Right cardiac atrium (tissue), 5 donors: ENCODE measurements around the gene PTPRS. TPM values are rescaled to one million over a fixed set of nuclear protein-coding genes. Genes with fewer than 3 reads are reported as not detected.
"Not testable (repeated sequence)": the region's sequence is repeated elsewhere in the genome, so short reads cannot be mapped to it uniquely, and the experiment has no call there.

Source experiments
- ATAC-seq, 2 donors: fragments of 200-7000 bp; cut with Tn5 transposase; one replicate each; pipeline versions ENCODE4 v1.8.0 to v1.9.1; 2020; ENCODE audit warnings: moderate library complexity in 2 of 2, mild to moderate bottlenecking in 1 of 2
- DNase-seq, 3 donors: peaks; one replicate each; pipeline ENCODE4 v3.0.0-alpha.2; 2020
- H3K27ac ChIP-seq: one replicate; pipeline ENCODE4 v1.5.1; 2013; ENCODE audit warnings: mild to moderate bottlenecking, low read length, control low read depth, moderate library complexity
- H3K27me3 ChIP-seq: one replicate; pipeline ENCODE4 v1.6.1; 2013; ENCODE audit not compliant: control insufficient read depth, insufficient read depth
- H3K4me1 ChIP-seq: one replicate; pipeline ENCODE4 v1.6.1; 2013; ENCODE audit warnings: low read length; ENCODE audit not compliant: control insufficient read depth, insufficient read depth
- H3K4me3 ChIP-seq: one replicate; pipeline ENCODE4 v1.5.1; 2013; ENCODE audit warnings: low read length, control low read depth
- H3K9me3 ChIP-seq: one replicate; pipeline ENCODE4 v1.6.1; 2013; ENCODE audit warnings: low read length; ENCODE audit not compliant: control insufficient read depth
- WGBS: extraction: QIAGEN DNeasy Blood & Tissue Kit; methylation state at CpG from one replicate; pipeline ENCODE4 v1.1.7; 2013; 5-methylcytosine and 5-hydroxymethylcytosine counted together
- intact Hi-C, 4 donors: fragments of 100-400 bp; cut with DNase I; formaldehyde crosslinking; loops; one replicate each; pipeline versions ENCODE4 v1.11.0 to v1.14.0; 2022 to 2023
- polyA plus RNA-seq: library from polyadenylated mRNA; stranded (reverse); fragments of 200-250 nt; gene quantifications from one replicate; pipeline ENCODE4 v1.2.3, GENCODE V29; 2013
- total RNA-seq, 4 donors: library from RNA; stranded (reverse); fragmentation: NEBNext Ultra II Directional; extraction: Animal tissue kit (Norgen Biotek cat#: 25700); gene quantifications; one replicate each; pipeline ENCODE4 v1.2.1, GENCODE V29; 2021
- donor health status: healthy with polysubstance abuse.
- donor health status: DM: no; HTN: yes; CAD: no.
- donor health status: DM: no; HTN: no; CAD: no.
- donor health status: DM: no; HTN: yes; CAD: no; lungs with severe emphysema.
- donor health status: DM: yes; HTN: yes; CAD: no.

PTPRS gene
- total and polyA plus RNA-seq, 5 donors = 31.9 to 153 (median 125) TPM

DNA sequence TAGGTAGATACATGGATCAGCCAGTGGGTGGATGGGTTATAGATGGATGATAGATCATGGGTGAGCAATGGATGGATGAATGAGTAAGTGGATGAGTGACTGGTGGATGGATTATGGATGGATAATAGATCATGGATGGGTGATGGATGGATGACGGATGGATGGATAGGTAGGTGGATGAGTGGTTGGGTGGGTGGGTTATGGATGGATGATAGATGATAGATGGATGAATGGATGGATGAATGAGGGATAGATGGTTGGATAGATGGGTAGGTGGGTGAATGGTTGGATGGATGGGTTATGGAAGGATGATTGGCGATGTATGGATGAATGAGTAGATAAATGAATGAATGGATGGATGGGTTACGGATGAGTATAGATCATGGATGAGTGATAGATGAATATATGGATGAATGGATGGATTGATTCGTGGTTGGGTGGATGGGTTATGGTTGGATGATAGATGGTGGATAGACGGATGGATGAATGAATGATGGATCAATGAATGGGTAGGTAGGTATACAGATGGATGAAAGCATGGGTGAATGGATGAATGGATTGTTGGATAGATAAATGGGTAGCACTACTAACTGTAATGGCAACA, 27.0 kb upstream of the PTPRS start:
- WGBS = 75% methylated on average over 5 of the region's 5 CpGs
- H3K27ac ChIP-seq = no peak overlapping the region
- no peak overlapping the region for H3K4me3 ChIP-seq
- no peaks in the 10 kb centered on the region for H3K4me1 ChIP-seq
- ATAC-seq (no peak), DNase-seq (no peak)
- no peaks in the 10 kb centered on the region for H3K27me3 ChIP-seq
- intact Hi-C loops = no loop called here
- no peaks in the 10 kb centered on the region for H3K9me3 ChIP-seq

DNA sequence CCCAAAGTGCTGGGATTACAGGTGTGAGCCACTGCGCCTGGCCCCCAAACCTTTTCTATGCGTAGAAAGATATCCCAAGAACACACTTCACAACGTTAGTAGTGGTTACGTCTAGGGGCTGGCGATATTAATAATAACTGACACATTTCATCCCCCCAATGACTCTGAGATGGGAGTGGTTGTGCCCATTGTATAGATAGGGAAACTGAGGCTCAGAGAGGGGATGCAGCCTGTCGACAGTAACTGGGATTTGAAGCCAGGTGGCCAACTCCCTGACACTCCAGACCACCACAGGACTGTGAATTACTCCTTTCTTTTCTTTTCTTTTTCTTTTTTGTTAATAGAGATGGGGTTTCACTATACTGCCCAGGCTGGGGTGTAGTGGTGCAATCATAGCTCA, 25.3 kb upstream of the PTPRS start:
- no peak overlapping the region for H3K4me3 ChIP-seq
- H3K27me3 ChIP-seq = no peaks in the 10 kb centered on the region
- no peak overlapping the region for H3K27ac ChIP-seq
- intact Hi-C loops = no loop called here
- H3K9me3 ChIP-seq = no peaks in the 10 kb centered on the region
- 90% methylated on average over 6 of the region's 6 CpGs for WGBS
- ATAC-seq (no peak), DNase-seq (no peak)
- no peaks in the 10 kb centered on the region for H3K4me1 ChIP-seq

DNA sequence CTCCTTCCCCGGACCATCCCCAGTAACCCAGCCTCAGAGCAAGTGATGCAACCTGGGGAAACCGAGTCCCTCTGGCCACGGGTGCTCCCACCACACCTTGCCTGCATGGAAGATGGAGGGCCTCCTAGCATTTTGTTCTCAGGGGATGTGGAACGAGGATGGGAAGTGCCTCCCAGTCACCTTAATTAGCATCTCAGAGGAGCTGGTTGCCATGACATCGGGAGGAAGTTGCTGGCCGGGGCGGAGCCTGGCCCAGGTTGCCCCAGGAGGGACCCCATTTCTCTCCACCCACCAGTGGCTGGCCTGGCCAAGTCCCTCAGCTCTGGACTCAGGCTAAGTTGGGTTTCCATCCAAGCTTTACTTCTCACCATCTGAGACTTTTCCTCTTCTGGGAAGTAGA, 24.1 kb upstream of the PTPRS start:
- Histone ChIP-seq H3K9me3 (no peaks in the 10 kb centered on the region), H3K4me3 (no peak overlapping the region), H3K27me3 (no peaks in the 10 kb centered on the region), H3K27ac (no peak overlapping the region), H3K4me1 (no peaks in the 10 kb centered on the region)
- 26% methylated on average over 7 of the region's 7 CpGs for WGBS
- intact Hi-C loops = no loop called here
- ATAC-seq (no peak), DNase-seq (no peak)

GRCh38 chr19:5361839-5362238, 21.2 kb upstream of the PTPRS start:
- H3K4me3 ChIP-seq, H3K27ac ChIP-seq, ATAC-seq, H3K27me3 ChIP-seq, DNase-seq, intact Hi-C loops, H3K4me1 ChIP-seq, H3K9me3 ChIP-seq: not testable (repeated sequence)
- 84% methylated on average over 9 of the region's 9 CpGs for WGBS

DNA sequence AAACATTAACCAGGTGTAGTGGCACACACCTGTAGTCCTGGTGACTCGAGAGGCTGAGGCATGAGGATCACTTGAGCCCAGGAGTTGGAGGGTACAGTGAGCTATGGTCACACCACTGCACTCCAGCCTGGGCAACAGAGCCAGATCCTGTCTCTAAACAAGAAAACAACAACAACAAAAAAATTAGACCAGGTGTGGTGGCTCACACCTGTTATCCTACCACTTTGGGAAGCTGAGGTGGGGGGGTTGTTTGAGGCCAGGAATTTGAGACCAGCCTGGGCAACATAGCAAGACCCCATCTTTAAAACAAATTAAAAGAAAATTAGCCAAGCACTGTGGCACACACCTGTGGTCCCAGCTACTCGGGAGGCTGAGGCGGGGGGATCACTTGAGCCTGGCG, 20.8 kb upstream of the PTPRS start:
- no peak overlapping the region for H3K4me3 ChIP-seq
- no peak overlapping the region for H3K27ac ChIP-seq
- intact Hi-C loops = no loop called here
- 85% methylated on average over 4 of the region's 4 CpGs for WGBS
- no peaks in the 10 kb centered on the region for H3K27me3 ChIP-seq
- no peaks in the 10 kb centered on the region for H3K9me3 ChIP-seq
- no peaks in the 10 kb centered on the region for H3K4me1 ChIP-seq
- ATAC-seq = no peak
- DNase-seq = no peak

GRCh38 chr19:5360003-5360780, 19.6 kb upstream of the PTPRS start:
- Histone ChIP-seq H3K27ac (no peak overlapping the region), H3K9me3 (no peaks in the 10 kb centered on the region), H3K4me1 (no peaks in the 10 kb centered on the region), H3K27me3 (no peaks in the 10 kb centered on the region), H3K4me3 (no peak overlapping the region)
- intact Hi-C loops = no loop called here
- WGBS = 63% methylated on average over 9 of the region's 9 CpGs
- ATAC-seq (no peak), DNase-seq (no peak)

DNA sequence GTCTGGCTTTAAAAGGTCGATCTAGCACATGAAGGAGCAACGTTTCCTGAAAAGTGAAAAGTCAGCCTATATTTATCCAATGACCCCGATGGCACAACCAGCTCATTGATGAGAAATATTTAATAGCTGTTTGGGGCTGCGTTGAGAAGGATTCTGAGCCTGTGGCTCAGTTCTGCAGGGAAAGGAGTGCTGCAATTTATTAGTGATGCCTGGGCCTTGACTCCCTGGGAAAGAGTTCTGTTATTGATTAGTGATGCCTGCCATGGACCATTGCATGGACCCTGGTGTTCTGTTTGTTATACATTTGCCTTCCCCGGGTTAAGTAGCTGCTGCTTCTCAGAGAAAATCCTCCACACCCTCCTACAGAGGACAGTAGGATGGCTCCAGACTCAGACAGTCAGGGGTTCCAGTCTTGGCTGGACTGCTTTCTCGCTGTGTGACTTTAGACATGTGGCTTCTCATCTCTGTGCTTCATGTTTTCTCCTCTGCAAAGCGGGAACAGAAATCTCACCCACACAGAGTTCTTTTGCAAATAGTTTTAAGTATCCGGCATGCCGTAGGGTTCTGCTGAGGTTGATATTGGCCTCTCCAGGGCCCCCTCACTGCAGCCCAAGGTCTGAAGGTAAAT, 17.7 kb upstream of the PTPRS start:
- Histone ChIP-seq H3K27ac (no peak overlapping the region), H3K4me3 (no peak overlapping the region), H3K27me3 (no peaks in the 10 kb centered on the region), H3K9me3 (no peaks in the 10 kb centered on the region), H3K4me1 (no peaks in the 10 kb centered on the region)
- WGBS = 60% methylated on average over 9 of the region's 9 CpGs
- ATAC-seq (no peak), DNase-seq (no peak)
- intact Hi-C loops = no loop called here

DNA sequence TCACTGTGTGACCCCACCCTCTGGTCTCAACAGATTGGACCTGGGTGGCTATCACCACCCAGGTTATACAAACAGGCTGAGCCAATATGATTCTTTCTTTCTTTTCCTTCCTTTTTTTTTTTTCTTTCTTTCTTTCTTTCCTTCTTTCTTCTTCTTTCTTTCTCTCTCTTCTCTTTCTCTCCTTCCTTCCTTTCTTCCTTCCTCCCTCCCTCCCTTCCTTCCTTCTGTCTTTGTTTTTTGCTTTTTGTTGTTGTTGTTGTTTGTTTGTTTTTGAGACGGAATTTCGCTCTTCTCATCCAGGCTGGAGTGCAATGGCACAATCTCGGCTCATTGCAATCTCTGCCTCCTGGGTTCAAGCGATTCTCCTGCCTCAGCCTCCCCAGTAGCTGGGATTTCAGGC, 17.0 kb upstream of the PTPRS start:
- Histone ChIP-seq H3K4me3 (no peak overlapping the region), H3K27ac (no peak overlapping the region), H3K4me1 (no peaks in the 10 kb centered on the region), H3K9me3 (no peaks in the 10 kb centered on the region), H3K27me3 (no peaks in the 10 kb centered on the region)
- ATAC-seq (no peak), DNase-seq (no peak)
- intact Hi-C loops = no loop called here
- 67% methylated on average over 4 of the region's 4 CpGs for WGBS

GRCh38 chr19:5356918-5357317, 16.3 kb upstream of the PTPRS start:
- DNase-seq (no peak), ATAC-seq (no peak)
- H3K4me3 ChIP-seq = no peak overlapping the region
- H3K9me3 ChIP-seq = no peaks in the 10 kb centered on the region
- no peaks in the 10 kb centered on the region for H3K27me3 ChIP-seq
- intact Hi-C loops = no loop called here
- 27% methylated on average over 13 of the region's 13 CpGs for WGBS
- no peaks in the 10 kb centered on the region for H3K4me1 ChIP-seq
- no peak overlapping the region for H3K27ac ChIP-seq

GRCh38 chr19:5356428-5356827, 15.8 kb upstream of the PTPRS start:
- Histone ChIP-seq H3K27me3 (no peaks in the 10 kb centered on the region), H3K27ac (no peak overlapping the region), H3K4me1 (no peaks in the 10 kb centered on the region), H3K4me3 (no peak overlapping the region), H3K9me3 (no peaks in the 10 kb centered on the region)
- no peak for ATAC-seq
- DNase-seq = no peak
- intact Hi-C loops = no loop called here
- WGBS = 82% methylated on average over 5 of the region's 5 CpGs

GRCh38 chr19:5355693-5356092, 15.1 kb upstream of the PTPRS start:
- intact Hi-C loops = no loop called here
- no peak overlapping the region for H3K4me3 ChIP-seq
- 67% methylated on average over 5 of the region's 5 CpGs for WGBS

More at GRCh38 chr19:5355693-5356092, 15.1 kb upstream of the PTPRS start:
- ATAC-seq = no peak
- no peak overlapping the region for H3K27ac ChIP-seq
- H3K27me3 ChIP-seq = no peaks in the 10 kb centered on the region
- H3K4me1 ChIP-seq = no peaks in the 10 kb centered on the region
- H3K9me3 ChIP-seq = no peaks in the 10 kb centered on the region
- DNase-seq = no peak
